ENCODE results near the gene LIG3.

- TF ChIP-seq EZH2 (IDR thresholded peaks at IDR 0.05; ENCODE audit: insufficient read depth, low read length) = no peak
- TF ChIP-seq CTCF (IDR thresholded peaks at IDR 0.05; ENCODE audit: insufficient read depth, low read depth, low read length) = no peak
These were observed 26.0 kb downstream of the LIG3 start for GRCh38 chr17:35006345-35006744.
